Measurements from ENCODE around the gene PRDM12.
"Not testable (repeated sequence)": the region's sequence is repeated elsewhere in the genome, so short reads cannot be mapped to it uniquely, and the experiment has no call there.

- TF ChIP-seq POLR2A, POLR2AphosphoS5 (IDR thresholded peaks at IDR 0.05): not testable (repeated sequence)
Measured at GRCh38 chr9:130685945-130686344, 21.6 kb downstream of the PRDM12 start.

Data from spleen (tissue), 3 donors.